GM12892 (cell line): ENCODE measurements around the gene PDCD4.

Experiments
- DNase-seq: peaks from one replicate; pipeline ENCODE4 v3.0.0; 2011; ENCODE audit not compliant: insufficient read length
- FAIRE-seq: peaks from 2 replicates; lab custom pipeline; 2011; peaks lifted over from hg19 to GRCh38; lab: Jason Lieb, UNC
- POLR2A ChIP-seq: IDR thresholded peaks from 2 replicates; pipeline ENCODE4 v1.6.1; 2011; ENCODE audit warnings: low read depth, low read length, control low read depth
- POLR2AphosphoS5 ChIP-seq: IDR thresholded peaks from 2 replicates; pipeline ENCODE4 v1.6.1; 2011; ENCODE audit warnings: low read depth, low read length, control low read depth
- TAF1 ChIP-seq: IDR thresholded peaks from 2 replicates; pipeline ENCODE4 v1.6.1; 2011; ENCODE audit warnings: low read depth, mild to moderate bottlenecking, control low read depth, low read length, borderline replicate concordance

PDCD4 gene

GRCh38 chr10:110833941-110834628 lies 37.6 kb upstream of the PDCD4 start:
- DNase-seq, result no peak
- FAIRE-seq, result no peak
- TF ChIP-seq POLR2AphosphoS5 (no peak), TAF1 (no peak), POLR2A (no peak)

DNA sequence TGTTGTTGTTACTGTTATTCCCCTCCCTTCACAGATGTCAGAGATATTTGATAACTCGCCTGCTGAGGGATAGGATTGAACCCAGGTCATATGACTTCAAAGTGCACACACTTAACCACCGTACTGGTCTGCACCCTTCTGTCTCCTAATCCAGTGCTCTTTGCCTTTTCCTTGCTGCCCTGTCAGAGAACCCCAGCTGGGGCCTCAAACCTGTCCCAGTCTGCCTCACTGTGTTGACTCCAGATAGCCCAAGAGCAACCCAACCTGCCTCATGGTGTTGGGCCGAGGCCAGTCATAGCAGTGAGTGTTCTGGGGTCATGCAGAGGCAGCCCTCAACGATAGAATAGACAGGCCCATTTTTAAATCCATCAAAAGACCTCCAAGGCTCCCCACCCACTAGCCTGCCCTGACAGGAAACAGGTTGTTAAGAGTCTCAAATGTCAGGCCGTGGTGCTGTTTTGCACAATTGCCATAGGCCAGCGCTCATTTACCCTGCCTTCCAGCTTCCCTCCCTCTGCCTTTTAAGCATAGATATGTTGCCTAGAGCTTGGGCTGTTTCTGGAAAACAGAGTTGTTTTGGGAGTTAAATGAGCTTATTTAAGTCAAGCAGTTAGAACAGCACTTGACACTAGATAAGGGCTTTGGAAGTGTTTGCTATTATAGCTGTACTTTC lies 37.0 kb upstream of the PDCD4 start:
- no peak for FAIRE-seq
- no peak for TF ChIP-seq TAF1
- no peak for TF ChIP-seq POLR2A
- TF ChIP-seq POLR2AphosphoS5, result no peak
- no peak for DNase-seq

- DNase-seq, result no peak
- no peak for FAIRE-seq
- TF ChIP-seq POLR2A (no peak), POLR2AphosphoS5 (no peak), TAF1 (no peak)
Measured at GRCh38 chr10:110835841-110836240, 35.9 kb upstream of the PDCD4 start.

- DNase-seq (no peak), FAIRE-seq (no peak)
- TF ChIP-seq POLR2AphosphoS5 (no peak), POLR2A (no peak), TAF1 (no peak)
Measured at GRCh38 chr10:110836706-110837105, 35.0 kb upstream of the PDCD4 start.

DNA sequence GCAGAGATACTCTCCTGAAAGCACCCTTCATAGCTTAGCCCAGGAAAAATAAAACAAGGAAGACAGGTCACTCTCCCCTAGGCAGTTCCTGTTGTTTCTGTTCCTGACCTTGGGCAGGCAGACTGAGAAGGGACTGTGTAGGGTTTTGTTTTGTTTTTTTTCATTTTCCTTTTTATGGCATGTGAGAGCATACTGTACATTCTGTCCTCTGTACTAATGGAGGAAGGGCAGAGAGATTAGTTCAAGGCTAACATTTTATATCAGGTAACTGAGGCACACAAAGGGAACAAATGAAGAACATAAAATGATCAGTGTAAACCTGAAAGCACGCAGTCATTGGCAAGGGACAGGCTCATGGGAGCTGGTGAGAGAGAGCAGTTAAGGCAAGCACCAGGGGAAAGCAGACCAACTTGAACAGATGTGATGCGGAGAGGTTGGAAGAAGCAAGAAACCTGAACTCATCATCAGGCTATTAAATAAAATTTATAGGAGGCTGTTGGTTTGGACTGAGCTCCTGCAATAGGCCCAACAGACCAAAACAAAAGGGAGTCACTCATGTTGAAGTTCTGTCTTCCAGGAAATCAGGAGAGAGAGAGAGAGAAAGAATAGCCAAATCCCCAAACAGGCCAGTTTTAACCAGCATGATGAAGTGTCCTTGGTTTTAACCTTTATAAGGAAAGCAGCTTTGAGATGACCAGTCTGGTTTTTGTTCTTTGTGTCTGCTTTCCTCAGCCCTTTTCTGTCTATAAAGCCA lies 34.1 kb upstream of the PDCD4 start:
- DNase-seq (no peak), FAIRE-seq (no peak)
- TF ChIP-seq POLR2AphosphoS5, result no peak
- no peak for TF ChIP-seq POLR2A
- TF ChIP-seq TAF1, result no peak

DNA sequence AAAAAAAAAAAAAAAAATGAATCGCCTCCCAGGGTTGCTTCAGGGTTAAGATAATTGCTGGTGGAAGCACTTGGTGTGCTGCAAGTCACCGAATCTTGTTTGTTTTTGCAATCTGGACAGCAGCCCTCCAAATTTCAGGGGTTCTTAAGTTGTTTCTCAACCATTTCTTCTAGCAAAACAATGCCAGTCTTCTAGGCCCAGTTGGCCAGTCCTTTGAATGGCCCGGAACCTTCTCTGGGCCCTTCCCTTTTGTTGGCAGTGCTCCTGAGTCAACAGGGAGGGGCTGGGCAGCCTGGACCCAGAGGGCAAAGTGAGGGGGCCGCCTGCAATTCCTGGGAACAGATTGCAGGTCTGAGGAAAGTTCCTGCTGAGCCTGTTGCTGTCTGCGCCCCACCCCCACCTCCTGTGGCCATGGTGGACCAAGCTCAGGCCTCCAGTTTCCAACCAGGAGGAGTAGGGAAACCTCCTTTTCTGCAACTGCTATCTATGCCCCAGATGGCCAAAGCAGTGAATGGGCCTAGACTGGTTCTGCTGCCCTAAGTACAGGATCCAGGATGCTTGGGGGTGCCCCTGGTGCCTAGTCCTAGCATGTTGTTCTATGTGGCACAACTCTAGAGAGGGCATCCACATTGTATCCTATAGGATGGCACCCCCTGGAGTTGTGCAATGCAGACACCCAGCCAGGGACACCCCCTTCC lies 31.4 kb upstream of the PDCD4 start:
- FAIRE-seq, result no peak
- TF ChIP-seq TAF1 (no peak), POLR2A (no peak), POLR2AphosphoS5 (no peak)
- DNase-seq, result no peak

- DNase-seq, result no peak
- TF ChIP-seq TAF1, result no peak
- TF ChIP-seq POLR2AphosphoS5, result no peak
- no peak for TF ChIP-seq POLR2A
- FAIRE-seq, result peak; percentile 70
Measured at GRCh38 chr10:110840923-110841428, 30.8 kb upstream of the PDCD4 start.

- DNase-seq (peak; percentile 75), FAIRE-seq (peak; percentile 98)
- TF ChIP-seq POLR2A, result peak; percentile 55; the same call in 1 of the 2 replicates
- TF ChIP-seq POLR2AphosphoS5, result peak; percentile 48; the same call in 1 of the 2 replicates
- TF ChIP-seq TAF1, result peak; percentile 35; the same call in 1 of the 2 replicates
Measured at GRCh38 chr10:110841767-110842267, 29.9 kb upstream of the PDCD4 start.

- FAIRE-seq (no peak), DNase-seq (no peak)
- TF ChIP-seq TAF1, result no peak; the same call in 1 of the 2 replicates
- peak; percentile 67; the same call in 1 of the 2 replicates for TF ChIP-seq POLR2AphosphoS5
- TF ChIP-seq POLR2A, result no peak; the same call in 1 of the 2 replicates
Measured at GRCh38 chr10:110842326-110842904, 29.3 kb upstream of the PDCD4 start.

DNA sequence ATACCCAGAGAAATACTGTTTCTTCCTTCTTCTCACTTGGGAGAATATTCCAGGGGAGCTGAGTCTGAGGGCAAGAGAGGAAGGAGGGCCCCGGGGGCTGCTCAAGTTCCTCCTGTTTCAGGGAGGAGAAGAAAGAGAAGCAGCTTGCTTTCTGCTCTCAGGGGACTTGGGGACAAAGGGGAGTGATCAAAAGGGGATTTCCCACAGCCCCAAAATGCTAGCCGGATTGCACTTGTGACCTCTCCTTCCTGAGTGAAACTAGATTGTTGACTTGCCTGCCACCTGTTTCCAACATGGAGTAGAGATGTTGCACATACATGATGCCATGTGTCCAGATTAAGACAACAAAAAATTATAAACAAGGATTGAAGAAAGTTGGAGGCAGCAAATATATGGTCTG lies 28.7 kb upstream of the PDCD4 start:
- DNase-seq (peak; percentile 65), FAIRE-seq (peak; percentile 94)
- TF ChIP-seq TAF1 (peak; percentile 40; the same call in 1 of the 2 replicates), POLR2AphosphoS5 (peak; percentile 34; the same call in 1 of the 2 replicates), POLR2A (peak; percentile 58)
